GM21529 (cell line): Measurements from ENCODE around the gene CFAP126.
"Not testable (repeated sequence)": the region's sequence is repeated elsewhere in the genome, so short reads cannot be mapped to it uniquely, and the experiment has no call there.

ENCODE experiments used
- ATAC-seq: cut with Tn5 transposase; IDR thresholded peaks from one replicate; pipeline ENCODE4 v1.9.1; 2021; ENCODE audit not compliant: unreplicated experiment

The CFAP126 gene

GRCh38 chr1:161382214-161383019, 14.7 kb upstream of the CFAP126 start:
- no peak for ATAC-seq

- ATAC-seq = no peak
Measured at GRCh38 chr1:161381707-161382106, 14.0 kb upstream of the CFAP126 start.

- ATAC-seq = no peak
Measured at GRCh38 chr1:161379071-161379470, 11.4 kb upstream of the CFAP126 start.

GRCh38 chr1:161378014-161378413, 10.3 kb upstream of the CFAP126 start:
- ATAC-seq = no peak

- ATAC-seq = no peak
Measured at GRCh38 chr1:161374373-161374772, 6.7 kb upstream of the CFAP126 start.

GRCh38 chr1:161373442-161373841, 5.8 kb upstream of the CFAP126 start:
- ATAC-seq = no peak

GRCh38 chr1:161365207-161365606, 2.5 kb downstream of the CFAP126 start:
- ATAC-seq = no peak

- no peak for ATAC-seq
Measured at GRCh38 chr1:161364332-161364731, 3.3 kb downstream of the CFAP126 start.

GRCh38 chr1:161359291-161359690, 8.4 kb downstream of the CFAP126 start:
- ATAC-seq = no peak

GRCh38 chr1:161357073-161357472, 10.6 kb downstream of the CFAP126 start:
- no peak for ATAC-seq

- ATAC-seq = no peak
Measured at GRCh38 chr1:161351482-161351881, 16.2 kb downstream of the CFAP126 start.

GRCh38 chr1:161350671-161351070, 17.0 kb downstream of the CFAP126 start:
- no peak for ATAC-seq

GRCh38 chr1:161342821-161343220, 24.9 kb downstream of the CFAP126 start:
- ATAC-seq = no peak

GRCh38 chr1:161342177-161342576, 25.5 kb downstream of the CFAP126 start:
- ATAC-seq = no peak

- ATAC-seq = no peak
Measured at GRCh38 chr1:161335796-161336195, 31.9 kb downstream of the CFAP126 start.

- ATAC-seq = no peak
Measured at GRCh38 chr1:161333166-161333565, 34.5 kb downstream of the CFAP126 start.

GRCh38 chr1:161330346-161330745, 37.3 kb downstream of the CFAP126 start:
- no peak for ATAC-seq

GRCh38 chr1:161324020-161324419, 43.7 kb downstream of the CFAP126 start:
- ATAC-seq = no peak

GRCh38 chr1:161315841-161316674, 51.6 kb downstream of the CFAP126 start:
- not testable (repeated sequence) for ATAC-seq
